Measurements from ENCODE around the gene HOXC6.

DNA sequence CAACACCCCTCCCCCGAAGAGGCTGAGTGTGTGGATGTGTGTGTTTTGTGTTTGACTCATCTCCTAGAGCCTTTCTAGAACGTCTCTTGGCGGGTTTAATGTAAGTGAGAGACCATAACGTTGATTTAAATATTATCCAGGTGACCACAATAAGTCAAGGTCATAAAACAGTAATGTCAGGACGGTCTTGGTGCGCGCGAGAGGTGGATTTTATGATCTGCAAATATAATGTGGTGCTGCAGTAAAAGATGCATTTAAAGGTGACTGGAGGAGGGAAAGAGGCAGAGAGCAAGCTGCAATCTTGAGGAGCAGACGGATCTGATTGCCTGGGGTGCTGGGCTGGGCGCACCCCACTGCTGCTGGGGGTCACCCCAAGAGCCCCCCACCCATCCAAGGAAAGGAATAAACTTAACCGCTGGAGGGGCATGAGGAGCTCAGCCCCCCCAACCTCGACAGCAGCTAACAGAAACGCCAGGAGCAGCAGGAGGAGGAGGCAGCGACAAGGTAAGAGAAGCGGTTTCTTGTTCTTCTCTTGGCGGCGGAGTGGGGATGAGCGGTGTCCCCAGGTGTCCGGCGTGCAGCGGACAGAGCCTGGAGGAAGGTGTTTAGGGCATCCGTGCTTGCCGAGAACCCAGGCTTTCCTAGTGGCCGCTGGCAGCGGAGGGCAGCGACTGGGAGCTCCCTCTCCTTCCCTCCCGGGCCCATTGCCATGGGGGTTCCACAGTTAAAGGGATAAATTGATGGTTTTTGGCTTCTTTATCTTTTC lies 37.7 kb upstream of the HOXC6 start:
- TF ChIP-seq POLR2A (IDR thresholded peaks at IDR 0.05) = no peak
- TF ChIP-seq, protein P1, sequence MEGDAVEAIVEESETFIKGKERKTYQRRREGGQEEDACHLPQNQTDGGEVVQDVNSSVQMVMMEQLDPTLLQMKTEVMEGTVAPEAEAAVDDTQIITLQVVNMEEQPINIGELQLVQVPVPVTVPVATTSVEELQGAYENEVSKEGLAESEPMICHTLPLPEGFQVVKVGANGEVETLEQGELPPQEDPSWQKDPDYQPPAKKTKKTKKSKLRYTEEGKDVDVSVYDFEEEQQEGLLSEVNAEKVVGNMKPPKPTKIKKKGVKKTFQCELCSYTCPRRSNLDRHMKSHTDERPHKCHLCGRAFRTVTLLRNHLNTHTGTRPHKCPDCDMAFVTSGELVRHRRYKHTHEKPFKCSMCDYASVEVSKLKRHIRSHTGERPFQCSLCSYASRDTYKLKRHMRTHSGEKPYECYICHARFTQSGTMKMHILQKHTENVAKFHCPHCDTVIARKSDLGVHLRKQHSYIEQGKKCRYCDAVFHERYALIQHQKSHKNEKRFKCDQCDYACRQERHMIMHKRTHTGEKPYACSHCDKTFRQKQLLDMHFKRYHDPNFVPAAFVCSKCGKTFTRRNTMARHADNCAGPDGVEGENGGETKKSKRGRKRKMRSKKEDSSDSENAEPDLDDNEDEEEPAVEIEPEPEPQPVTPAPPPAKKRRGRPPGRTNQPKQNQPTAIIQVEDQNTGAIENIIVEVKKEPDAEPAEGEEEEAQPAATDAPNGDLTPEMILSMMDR (IDR thresholded peaks at IDR 0.05) = no peak

Measured in esophagus squamous epithelium (tissue), 4 donors.